Omental fat pad (tissue), 4 donors: Measurements from ENCODE around the gene EVI5. TPM values are rescaled to one million over a fixed set of nuclear protein-coding genes. Genes with fewer than 3 reads are reported as not detected.

Source experiments
- ATAC-seq: fragments of 150-250 bp; one replicate; pipeline ENCODE4 v1.9.1; 2016; ENCODE audit warnings: mild to moderate bottlenecking, moderate library complexity; ENCODE audit not compliant: low FRiP score
- DNase-seq: peaks from one replicate; pipeline ENCODE4 v3.0.0-alpha.2; 2019; ENCODE audit warnings: low spot score
- total RNA-seq, 4 donors: library from RNA; depleted of rRNA; stranded (reverse); fragments of >200 nt; gene quantifications; one replicate each; pipeline ENCODE4 v1.1.0, GENCODE V29; 2016
- TF ChIP-seq, protein P1 (sequence below), 3 donors: fragments of 450-650 bp; IDR thresholded peaks; one replicate each; pipeline ENCODE4 v1.5.1; 2016 to 2017; ENCODE audit warnings: antibody characterized with exemption in 3 of 3, mild to moderate bottlenecking in 3 of 3, moderate library complexity in 2 of 3

The EVI5 gene
- total RNA-seq, 4 donors from 2014 or later: 25.9 to 38.3 (median 30.7) TPM

DNA sequence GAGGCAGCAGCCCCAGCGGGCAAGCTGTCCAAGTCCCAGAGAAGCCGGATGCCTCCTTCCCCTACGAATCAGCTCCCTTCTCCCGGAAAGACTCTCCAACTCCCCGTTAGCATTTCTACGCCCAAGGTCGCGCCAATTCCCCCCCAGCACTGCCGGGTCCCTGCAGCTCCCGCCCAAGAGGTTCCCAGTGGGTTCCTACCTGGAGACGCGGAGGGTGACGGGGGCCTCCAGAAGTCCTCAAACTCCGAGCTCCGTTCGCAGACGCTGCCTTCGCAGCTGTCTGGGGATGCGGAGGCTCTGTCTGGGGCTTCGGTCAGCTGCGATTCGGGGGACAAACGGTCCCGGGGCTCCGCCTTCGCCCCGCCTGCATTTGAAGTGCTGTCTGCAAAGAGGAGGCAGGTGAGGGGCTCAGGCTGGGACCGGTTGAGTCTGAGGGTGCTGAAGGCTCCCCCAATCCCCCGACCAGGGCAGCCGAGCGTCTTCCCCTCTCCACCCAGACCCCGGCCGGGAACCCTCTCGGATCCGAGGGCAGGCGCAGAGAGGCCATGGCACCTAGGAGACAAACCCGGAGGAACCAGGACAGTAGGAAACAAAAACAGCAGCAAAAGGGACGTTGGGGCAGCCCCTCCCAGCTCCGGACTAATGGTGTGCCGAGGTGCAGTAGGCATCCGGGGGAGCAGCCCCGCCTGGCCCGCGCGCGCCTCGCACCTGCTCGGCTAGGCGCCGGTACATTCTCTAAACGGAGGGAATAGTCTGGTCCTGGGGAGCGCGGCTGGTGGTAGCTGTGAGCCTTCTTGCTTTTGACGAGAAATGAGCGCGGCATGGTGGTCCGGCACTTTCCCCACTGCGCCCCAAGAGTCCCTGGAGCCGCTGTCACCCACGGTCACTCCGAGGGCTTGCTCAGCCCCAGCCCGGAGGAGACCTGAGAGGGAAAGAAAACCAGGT lies 302.0 kb downstream of the EVI5 start:
- ATAC-seq (no peak), DNase-seq (no peak)
- TF ChIP-seq, protein P1, sequence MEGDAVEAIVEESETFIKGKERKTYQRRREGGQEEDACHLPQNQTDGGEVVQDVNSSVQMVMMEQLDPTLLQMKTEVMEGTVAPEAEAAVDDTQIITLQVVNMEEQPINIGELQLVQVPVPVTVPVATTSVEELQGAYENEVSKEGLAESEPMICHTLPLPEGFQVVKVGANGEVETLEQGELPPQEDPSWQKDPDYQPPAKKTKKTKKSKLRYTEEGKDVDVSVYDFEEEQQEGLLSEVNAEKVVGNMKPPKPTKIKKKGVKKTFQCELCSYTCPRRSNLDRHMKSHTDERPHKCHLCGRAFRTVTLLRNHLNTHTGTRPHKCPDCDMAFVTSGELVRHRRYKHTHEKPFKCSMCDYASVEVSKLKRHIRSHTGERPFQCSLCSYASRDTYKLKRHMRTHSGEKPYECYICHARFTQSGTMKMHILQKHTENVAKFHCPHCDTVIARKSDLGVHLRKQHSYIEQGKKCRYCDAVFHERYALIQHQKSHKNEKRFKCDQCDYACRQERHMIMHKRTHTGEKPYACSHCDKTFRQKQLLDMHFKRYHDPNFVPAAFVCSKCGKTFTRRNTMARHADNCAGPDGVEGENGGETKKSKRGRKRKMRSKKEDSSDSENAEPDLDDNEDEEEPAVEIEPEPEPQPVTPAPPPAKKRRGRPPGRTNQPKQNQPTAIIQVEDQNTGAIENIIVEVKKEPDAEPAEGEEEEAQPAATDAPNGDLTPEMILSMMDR (IDR thresholded peaks at IDR 0.05): no peak

DNA sequence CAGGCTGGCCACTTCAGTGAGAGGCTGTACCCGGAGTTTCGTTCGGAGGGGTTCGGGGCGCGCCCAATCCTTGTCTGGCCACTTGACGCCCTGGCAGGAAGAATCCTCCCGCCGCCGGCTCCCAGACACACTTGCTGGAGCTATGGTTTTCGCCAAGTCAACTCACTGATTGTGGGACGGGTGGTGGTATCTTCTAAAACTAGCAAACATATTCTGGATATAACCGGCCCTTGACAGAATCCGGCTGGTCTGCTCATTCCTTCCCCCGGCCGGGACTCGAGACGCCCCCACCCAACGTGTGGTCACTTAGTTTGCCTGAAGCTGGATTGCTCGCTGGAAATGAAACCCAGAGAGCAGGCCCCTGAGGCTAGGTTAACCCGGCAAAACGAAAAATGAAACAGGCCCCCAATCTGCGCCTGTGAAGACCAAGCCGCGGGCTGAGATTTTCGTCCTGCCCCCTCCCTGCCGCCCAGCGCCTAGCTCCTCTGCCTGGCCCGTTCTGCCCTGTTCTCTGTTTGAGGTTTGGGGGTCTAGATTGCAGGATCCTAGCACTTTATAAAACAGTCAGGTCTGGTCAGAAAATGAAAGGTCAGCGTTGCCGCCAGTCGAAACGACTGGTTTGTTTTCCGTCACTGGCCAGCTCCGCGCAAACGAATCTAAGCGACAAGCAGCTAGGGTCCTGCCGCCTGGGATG lies 302.8 kb downstream of the EVI5 start:
- no peak for ATAC-seq
- DNase-seq: no peak

DNA sequence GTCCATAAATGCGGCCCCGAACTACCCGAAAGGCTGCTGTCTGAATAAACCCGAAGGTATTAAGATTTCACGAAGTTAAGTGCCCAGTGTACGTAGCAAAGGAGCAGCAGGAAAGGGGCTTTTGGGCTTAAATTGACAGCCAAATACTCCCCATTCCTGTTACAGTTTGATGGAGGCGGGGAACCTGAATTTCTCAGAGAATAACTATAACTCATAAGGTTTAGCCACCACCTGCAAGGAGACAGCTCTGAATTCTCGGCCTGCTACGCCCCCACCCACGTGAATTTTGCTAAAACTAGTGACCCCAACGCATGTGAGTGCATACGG lies 303.3 kb downstream of the EVI5 start:
- ATAC-seq (no peak), DNase-seq (no peak)
- TF ChIP-seq, protein P1 (IDR thresholded peaks at IDR 0.05): no peak

More for the DNA sequence above, 302.8 kb downstream of the EVI5 start:
- TF ChIP-seq, protein P1 (IDR thresholded peaks at IDR 0.05): no peak

DNA sequence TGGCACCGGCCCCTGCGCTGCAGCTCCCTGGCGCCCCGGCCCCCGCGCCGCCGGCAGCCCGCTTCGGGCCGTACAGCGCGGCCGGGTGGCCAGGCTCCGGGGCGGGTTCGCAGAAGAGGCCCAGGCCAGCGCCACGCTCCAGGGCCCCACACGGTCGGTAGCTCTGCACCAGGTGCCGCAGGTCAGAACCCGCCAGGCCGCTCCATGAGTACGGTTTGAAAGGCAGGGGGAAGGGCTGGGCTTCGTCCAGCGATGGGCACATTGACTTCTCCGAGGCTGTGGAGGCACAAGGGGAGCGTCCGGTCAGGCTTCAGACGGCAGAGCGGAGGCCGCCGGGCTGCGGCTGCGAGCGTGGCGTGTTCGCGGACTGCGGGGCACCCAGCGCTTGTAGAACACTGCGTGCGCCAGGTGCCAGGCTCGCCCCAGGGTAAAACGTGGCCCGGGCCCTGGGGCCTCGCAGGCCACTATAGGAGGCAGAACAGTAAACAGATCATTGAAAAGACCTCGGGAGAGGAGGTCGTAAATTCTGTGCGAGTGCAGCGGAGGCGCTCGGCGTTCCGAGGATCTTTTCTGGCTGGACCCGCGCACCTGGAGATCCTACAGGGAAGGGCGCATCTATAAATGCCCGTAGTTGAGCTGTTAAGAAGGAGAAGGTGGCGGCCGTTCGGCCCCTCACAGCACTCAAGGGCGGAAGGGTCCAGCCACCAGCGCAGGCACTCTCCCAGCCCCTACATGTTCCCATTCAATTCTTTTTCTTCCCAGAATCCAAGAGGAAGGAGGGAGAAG lies 303.9 kb downstream of the EVI5 start:
- TF ChIP-seq, protein P1 (IDR thresholded peaks at IDR 0.05): no peak
- ATAC-seq: no peak
- DNase-seq: no peak

DNA sequence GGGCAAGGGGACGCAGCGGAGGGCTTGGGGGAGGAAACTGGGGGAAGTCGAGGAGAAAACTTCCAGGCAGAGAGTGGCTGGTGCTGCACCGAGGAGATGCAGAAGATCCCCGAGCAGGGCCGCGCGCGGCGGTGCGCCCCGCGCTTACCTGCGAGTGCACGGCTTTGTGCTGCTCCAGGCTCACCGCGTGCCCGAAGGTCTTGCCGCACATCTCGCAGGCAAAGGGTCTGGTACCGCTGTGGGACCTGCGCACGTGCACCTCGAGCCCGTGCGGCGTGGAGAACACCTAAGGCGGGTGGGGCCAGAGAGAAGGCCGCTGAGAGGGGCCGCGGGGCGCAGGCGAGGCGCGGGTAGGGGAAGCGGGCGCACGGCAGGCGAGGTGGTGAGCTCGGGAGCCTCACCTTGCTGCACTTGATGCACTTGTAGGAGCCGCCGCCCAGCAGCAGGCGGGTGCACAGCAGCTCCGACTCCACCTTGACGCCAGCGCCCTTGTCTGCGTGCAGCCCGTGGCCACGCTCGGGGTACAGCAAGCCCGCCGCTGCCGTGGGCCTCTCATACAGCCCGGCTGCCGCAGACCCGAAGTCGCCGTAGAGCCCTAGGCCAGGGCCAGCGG lies 304.6 kb downstream of the EVI5 start:
- TF ChIP-seq, protein P1 (IDR thresholded peaks at IDR 0.05): no peak
- DNase-seq (no peak), ATAC-seq (no peak)

DNA sequence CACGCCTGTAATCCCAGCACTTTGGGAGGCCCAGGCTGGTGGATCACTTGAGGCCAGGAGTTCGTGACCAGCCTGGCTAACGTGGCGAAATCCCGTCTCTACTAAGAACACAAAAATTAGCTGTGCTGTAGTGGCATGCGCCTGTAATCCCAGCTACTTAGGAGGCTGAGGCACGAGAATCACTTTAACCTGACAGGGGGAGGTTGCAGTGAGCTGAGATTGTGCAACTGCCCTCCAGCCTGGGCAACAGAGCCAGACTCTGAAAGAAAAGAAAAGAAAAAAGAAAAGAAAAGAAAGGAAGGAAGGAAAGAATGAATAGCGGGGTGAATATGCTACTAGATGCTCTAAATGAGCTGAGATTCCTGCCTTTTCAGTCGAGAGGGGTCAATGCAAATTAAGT lies 305.3 kb downstream of the EVI5 start:
- no peak for DNase-seq
- TF ChIP-seq, protein P1 (IDR thresholded peaks at IDR 0.05): no peak
- no peak for ATAC-seq
